ENCODE results near the gene DVL2.

- no peak for TF ChIP-seq POLR2A (IDR thresholded peaks at IDR 0.05)
- TF ChIP-seq, protein P1, sequence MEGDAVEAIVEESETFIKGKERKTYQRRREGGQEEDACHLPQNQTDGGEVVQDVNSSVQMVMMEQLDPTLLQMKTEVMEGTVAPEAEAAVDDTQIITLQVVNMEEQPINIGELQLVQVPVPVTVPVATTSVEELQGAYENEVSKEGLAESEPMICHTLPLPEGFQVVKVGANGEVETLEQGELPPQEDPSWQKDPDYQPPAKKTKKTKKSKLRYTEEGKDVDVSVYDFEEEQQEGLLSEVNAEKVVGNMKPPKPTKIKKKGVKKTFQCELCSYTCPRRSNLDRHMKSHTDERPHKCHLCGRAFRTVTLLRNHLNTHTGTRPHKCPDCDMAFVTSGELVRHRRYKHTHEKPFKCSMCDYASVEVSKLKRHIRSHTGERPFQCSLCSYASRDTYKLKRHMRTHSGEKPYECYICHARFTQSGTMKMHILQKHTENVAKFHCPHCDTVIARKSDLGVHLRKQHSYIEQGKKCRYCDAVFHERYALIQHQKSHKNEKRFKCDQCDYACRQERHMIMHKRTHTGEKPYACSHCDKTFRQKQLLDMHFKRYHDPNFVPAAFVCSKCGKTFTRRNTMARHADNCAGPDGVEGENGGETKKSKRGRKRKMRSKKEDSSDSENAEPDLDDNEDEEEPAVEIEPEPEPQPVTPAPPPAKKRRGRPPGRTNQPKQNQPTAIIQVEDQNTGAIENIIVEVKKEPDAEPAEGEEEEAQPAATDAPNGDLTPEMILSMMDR (IDR thresholded peaks at IDR 0.05): no peak
Observed at GRCh38 chr17:7279448-7279847, 45.1 kb upstream of the DVL2 start.

All from heart left ventricle (tissue), 13 donors.